H1 (cell line): ENCODE measurements around the gene TRAF4. TPM values are rescaled to one million over a fixed set of nuclear protein-coding genes. Genes with fewer than 3 reads are reported as not detected.
A peak's percentile ranks its signal among the peaks of the same experiment; 100 is the strongest.

Experiments used
- ASH2L ChIP-seq: fragments of 200-600, 300-600 bp; sonication (generic); IDR thresholded peaks from one replicate; pipeline ENCODE4 v1.7.1; 2017; ENCODE audit warnings: low read length
- KDM4A ChIP-seq: IDR thresholded peaks from one replicate; pipeline ENCODE4 v1.7.1; 2012; ENCODE audit warnings: low read depth, mild to moderate bottlenecking, moderate library complexity, low read length, inconsistent platforms; ENCODE audit not compliant: severe bottlenecking
- RXRA ChIP-seq: IDR thresholded peaks from 2 replicates; pipeline ENCODE4 v1.6.1; 2011; ENCODE audit warnings: low read depth, mild to moderate bottlenecking, low read length, moderate library complexity; ENCODE audit not compliant: insufficient read depth
- SIN3A ChIP-seq, 2 experiments: IDR thresholded peaks in 1 of 2; conservative IDR thresholded peaks in 1 of 2; 2 replicates each; pipeline ENCODE4 v1.6.1; 2011 to 2012; ENCODE audit warnings: low read length in 2 of 2, improper control_type of control experiment in 1 of 2, low read depth in 1 of 2, mild to moderate bottlenecking in 1 of 2
- polyA plus RNA-seq, 7 experiments: library from polyadenylated mRNA; depleted of rRNA in 3 of 7; stranded (reverse) in 5 of 7; unstranded in 2 of 7; fragments of >200 nt in 5 of 7; fragments of 200-250 nt in 2 of 7; gene quantifications; 1 replicate in 5 of 7; 2 replicates in 1 of 7; 4 replicates in 1 of 7; pipeline versions ENCODE4 v1.2.1 to v1.2.3, GENCODE V29; 2011 to 2013; ENCODE audit warnings: missing spikeins in 2 of 7, mixed read lengths in 2 of 7
- total RNA-seq: library from RNA; stranded (reverse); fragmentation: NEBNext Ultra II Directional; extraction: Animal tissue kit (Norgen Biotek cat#: 25700); gene quantifications from 2 replicates; pipeline ENCODE4 v1.2.1, GENCODE V29; 2021

The TRAF4 gene
- total and polyA plus RNA-seq, 2 of the 8 experiments (the other 6 are each of a cell fraction or from before 2014, with no cell fraction given) = 167 to 170 TPM

DNA sequence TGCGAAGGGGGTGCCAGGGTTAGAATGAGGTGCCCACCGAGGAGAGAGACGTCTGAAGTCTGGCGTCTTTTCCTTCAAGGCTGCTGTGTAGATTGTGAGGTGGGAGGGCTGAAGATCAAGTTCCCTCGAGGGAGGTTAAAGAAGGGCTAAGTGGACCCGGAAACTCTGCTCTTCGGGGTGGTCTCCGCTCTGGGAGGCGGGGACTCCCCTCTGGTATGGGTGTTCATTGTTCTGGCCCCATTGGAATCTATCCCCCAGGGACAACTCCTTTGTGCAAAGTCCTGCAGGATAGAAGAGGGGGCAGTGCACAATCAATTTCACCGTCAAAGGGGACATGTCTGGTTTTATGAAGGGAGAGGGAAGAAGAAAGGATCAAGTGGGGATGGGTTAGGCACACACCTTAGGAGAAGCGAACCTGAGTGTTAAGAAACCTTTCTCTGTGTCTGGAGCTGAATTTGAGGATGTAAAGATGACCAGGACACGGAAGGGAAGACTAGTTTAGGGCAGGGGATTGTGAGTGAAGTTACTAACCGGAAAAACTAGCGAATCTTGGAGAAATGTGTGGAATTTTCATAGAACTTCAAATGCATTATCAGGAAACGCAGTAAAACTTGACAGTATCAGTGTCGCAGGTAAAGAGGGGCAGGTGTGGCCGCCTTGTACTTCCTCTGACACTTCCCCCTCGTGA lies 25.3 kb upstream of the TRAF4 start (continued):
- TF ChIP-seq ASH2L (no peak), RXRA (no peak), KDM4A (peak; percentile 33), SIN3A (conservative IDR thresholded peaks at IDR 0.05 in 1 of 2, IDR thresholded peaks at IDR 0.05 in 1 of 2; ENCODE audit: low read depth in 1 of 2, low read length in 2 of 2) (0 out of 4 replicates have a peak, but pooled peaks have one; percentile 9 to 40)
